Measurements from ENCODE around the gene ASB15. TPM values are rescaled to one million over a fixed set of nuclear protein-coding genes. Genes with fewer than 3 reads are reported as not detected.

Gene ASB15
- total and polyA plus RNA-seq, 2 of the 4 experiments (the other 2 are of a cell fraction): not detected

DNA sequence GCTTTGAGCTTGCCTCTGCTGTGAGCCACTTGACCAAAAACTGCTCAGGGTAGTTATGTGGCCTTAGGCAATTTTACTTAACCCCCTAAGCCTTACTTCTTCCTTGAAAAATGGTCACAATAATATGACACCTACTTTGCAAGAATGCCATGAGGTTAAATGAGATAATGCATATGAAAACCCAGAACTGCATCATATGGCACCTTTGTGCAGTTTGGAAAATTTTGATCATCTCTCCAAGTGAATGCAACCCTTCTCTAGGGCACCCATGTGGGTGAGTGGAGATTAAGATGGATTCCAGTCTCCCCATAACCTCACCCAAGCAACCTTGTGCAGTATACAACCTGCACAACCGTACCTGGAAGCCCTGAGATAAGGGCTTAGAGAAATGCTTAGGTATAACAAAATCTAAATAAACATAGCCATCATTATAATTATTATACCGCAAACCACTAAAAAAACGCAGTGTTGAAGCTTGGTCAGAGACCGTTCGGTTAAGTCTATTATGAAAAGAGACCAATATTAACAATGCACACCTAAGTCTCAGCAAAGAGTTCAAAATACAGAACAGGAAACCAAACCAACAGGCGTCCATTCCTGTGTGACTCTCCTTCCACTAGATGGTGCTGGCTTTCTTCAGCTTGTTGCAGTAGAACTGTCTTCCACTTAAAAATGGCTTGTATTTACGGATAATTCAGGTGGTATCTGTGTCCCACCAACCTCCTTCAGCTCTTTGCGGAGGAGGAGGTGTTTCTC, 21.0 kb upstream of the ASB15 start:
- Histone ChIP-seq H2BK5ac (ENCODE audit: low read depth, low read length, poor library complexity, severe bottlenecking) (no peak overlapping the region), H2AK9ac (replicated peaks; ENCODE audit: low read depth, low read length, poor library complexity) (no peak overlapping the region), H3K18ac (ENCODE audit: low read depth, low read length) (no peak overlapping the region), H2AFZ (replicated peaks; ENCODE audit: low read length, poor library complexity) (no peak overlapping the region), H3K27me3 (ENCODE audit: control insufficient read depth, insufficient read depth, low read length) (no peaks in the 10 kb centered on the region; the same call in none of the 2 replicates), H4K91ac (ENCODE audit: insufficient read depth, low read depth, low read length) (no peak overlapping the region), H3K27ac (ENCODE audit: insufficient read depth, low read length) (no peak overlapping the region), H4K20me1 (ENCODE audit: insufficient read depth, low read length) (no peaks in the 10 kb centered on the region), H3K4me1 (ENCODE audit: control insufficient read depth, insufficient read depth, low read length) (no peaks in the 10 kb centered on the region), H3K14ac (replicated peaks; ENCODE audit: low read depth, low read length) (no peak overlapping the region), H3K9ac (ENCODE audit: low read depth, low read length) (no peak overlapping the region), H2BK15ac (ENCODE audit: low read depth, low read length) (no peak overlapping the region), H2BK20ac (ENCODE audit: low read depth, low read length) (no peak overlapping the region), H3K23ac (ENCODE audit: low read depth, low read length) (no peak overlapping the region), H3K9me3 (ENCODE audit: control insufficient read depth, insufficient read depth, low read length) (no peaks in the 10 kb centered on the region), H4K5ac (ENCODE audit: low read depth, low read length) (no peak overlapping the region), H3K4me2 (ENCODE audit: low read depth, low read length) (peak overlapping the region; percentile 28; the same call in 1 of the 2 replicates), H3K56ac (ENCODE audit: extremely low read depth, insufficient read depth, low read length) (no peak overlapping the region), H3K9me1 (ENCODE audit: insufficient read depth, low read length) (no peaks in the 10 kb centered on the region), H3K79me1 (ENCODE audit: low read depth in 1 of 2, low read length in 2 of 2) (no peaks in the 10 kb centered on the region), H4K8ac (ENCODE audit: low read depth in 2 of 2, low read length in 2 of 2) (no peak overlapping the region), H3K4me3 (ENCODE audit: insufficient read depth, low read depth, low read length) (no peak overlapping the region), H2BK120ac (ENCODE audit: low read depth, low read length) (no peak overlapping the region), H3K36me3 (ENCODE audit: control insufficient read depth, insufficient read depth, low read length) (no peaks in the 10 kb centered on the region), H2AK5ac (ENCODE audit: low read depth, low read length) (no peak overlapping the region), H3K4ac (ENCODE audit: low read depth, low read length) (no peak overlapping the region)
- intact Hi-C loops (cut with micrococcal nuclease) (loop anchor here (1.0 to 2.0 kb wide), 3 partner anchors 54 to 285 kb away; no protein-coding TSS in a partner anchor), dilution Hi-C loops (cut with HindIII; ENCODE audit: low sequenced_read_pairs, unreplicated experiment) (no loop called here), in situ Hi-C loops (cut with MboI; ENCODE audit: low sequenced_read_pairs) (no loop called here)
- ChIA-PET CTCF (interaction anchor here (0.6 to 1.3 kb wide), 8 partner anchors 10 to 256 kb away, joined by 3 to 5 read pairs (median 3); no protein-coding TSS in a partner anchor), POLR2A (ENCODE audit: unreplicated experiment) (no interaction called here)
- ATAC-seq (ENCODE audit: low read depth) (peak; percentile 92), DNase-seq (peak; percentile 42)
- no CpG with 5 or more reads among the region's 8 CpGs for WGBS, 2 experiments (ENCODE audit: extremely low coverage in 2 of 2, insufficient read length in 1 of 2)
- BruUV-seq (replicated peaks): no TSS peak
- TF ChIP-seq RAD21 (IDR thresholded peaks at IDR 0.05; ENCODE audit: low read length): peak; percentile 63
- TF ChIP-seq, protein P1, sequence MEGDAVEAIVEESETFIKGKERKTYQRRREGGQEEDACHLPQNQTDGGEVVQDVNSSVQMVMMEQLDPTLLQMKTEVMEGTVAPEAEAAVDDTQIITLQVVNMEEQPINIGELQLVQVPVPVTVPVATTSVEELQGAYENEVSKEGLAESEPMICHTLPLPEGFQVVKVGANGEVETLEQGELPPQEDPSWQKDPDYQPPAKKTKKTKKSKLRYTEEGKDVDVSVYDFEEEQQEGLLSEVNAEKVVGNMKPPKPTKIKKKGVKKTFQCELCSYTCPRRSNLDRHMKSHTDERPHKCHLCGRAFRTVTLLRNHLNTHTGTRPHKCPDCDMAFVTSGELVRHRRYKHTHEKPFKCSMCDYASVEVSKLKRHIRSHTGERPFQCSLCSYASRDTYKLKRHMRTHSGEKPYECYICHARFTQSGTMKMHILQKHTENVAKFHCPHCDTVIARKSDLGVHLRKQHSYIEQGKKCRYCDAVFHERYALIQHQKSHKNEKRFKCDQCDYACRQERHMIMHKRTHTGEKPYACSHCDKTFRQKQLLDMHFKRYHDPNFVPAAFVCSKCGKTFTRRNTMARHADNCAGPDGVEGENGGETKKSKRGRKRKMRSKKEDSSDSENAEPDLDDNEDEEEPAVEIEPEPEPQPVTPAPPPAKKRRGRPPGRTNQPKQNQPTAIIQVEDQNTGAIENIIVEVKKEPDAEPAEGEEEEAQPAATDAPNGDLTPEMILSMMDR (conservative IDR thresholded peaks at IDR 0.05; ENCODE audit: low read depth, low read length): peak; percentile 60
- no peak for TF ChIP-seq MAZ (IDR thresholded peaks at IDR 0.05; ENCODE audit: borderline replicate concordance, low read depth, low read length)
- TF ChIP-seq CEBPB (IDR thresholded peaks at IDR 0.05; ENCODE audit: low read depth, low read length): no peak
- TF ChIP-seq, protein P2, sequence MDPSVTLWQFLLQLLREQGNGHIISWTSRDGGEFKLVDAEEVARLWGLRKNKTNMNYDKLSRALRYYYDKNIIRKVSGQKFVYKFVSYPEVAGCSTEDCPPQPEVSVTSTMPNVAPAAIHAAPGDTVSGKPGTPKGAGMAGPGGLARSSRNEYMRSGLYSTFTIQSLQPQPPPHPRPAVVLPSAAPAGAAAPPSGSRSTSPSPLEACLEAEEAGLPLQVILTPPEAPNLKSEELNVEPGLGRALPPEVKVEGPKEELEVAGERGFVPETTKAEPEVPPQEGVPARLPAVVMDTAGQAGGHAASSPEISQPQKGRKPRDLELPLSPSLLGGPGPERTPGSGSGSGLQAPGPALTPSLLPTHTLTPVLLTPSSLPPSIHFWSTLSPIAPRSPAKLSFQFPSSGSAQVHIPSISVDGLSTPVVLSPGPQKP (IDR thresholded peaks at IDR 0.05; ENCODE audit: borderline replicate concordance, low read depth, low read length): no peak
- no peak for TF ChIP-seq MAFK (IDR thresholded peaks at IDR 0.05; ENCODE audit: low read depth, low read length)
- no peak for TF ChIP-seq RFX5 (IDR thresholded peaks at IDR 0.05; ENCODE audit: low read depth, low read length)
- no peak for TF ChIP-seq RCOR1 (IDR thresholded peaks at IDR 0.05; ENCODE audit: insufficient replicate concordance, low read length)
- TF ChIP-seq POLR2A (IDR thresholded peaks at IDR 0.05; ENCODE audit: low read depth, low read length): no peak
- TF ChIP-seq NFE2L2 (IDR thresholded peaks at IDR 0.05; ENCODE audit: low read depth, low read length): no peak
- TF ChIP-seq CHD1 (IDR thresholded peaks at IDR 0.05; ENCODE audit: low read depth, low read length): no peak
- TF ChIP-seq, protein P3, sequence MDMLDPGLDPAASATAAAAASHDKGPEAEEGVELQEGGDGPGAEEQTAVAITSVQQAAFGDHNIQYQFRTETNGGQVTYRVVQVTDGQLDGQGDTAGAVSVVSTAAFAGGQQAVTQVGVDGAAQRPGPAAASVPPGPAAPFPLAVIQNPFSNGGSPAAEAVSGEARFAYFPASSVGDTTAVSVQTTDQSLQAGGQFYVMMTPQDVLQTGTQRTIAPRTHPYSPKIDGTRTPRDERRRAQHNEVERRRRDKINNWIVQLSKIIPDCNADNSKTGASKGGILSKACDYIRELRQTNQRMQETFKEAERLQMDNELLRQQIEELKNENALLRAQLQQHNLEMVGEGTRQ (IDR thresholded peaks at IDR 0.05; ENCODE audit: low read depth, low read length): no peak
- no peak for TF ChIP-seq FOS (IDR thresholded peaks at IDR 0.05; ENCODE audit: low read depth, low read length)
- TF ChIP-seq BHLHE40 (IDR thresholded peaks at IDR 0.05; ENCODE audit: low read depth, low read length): no peak
- peak; percentile 30 for TF ChIP-seq SMC3 (IDR thresholded peaks at IDR 0.05; ENCODE audit: low read depth, low read length)

Measured in IMR-90 (cell line).